ENCODE results near the gene ALKBH4.

DNA sequence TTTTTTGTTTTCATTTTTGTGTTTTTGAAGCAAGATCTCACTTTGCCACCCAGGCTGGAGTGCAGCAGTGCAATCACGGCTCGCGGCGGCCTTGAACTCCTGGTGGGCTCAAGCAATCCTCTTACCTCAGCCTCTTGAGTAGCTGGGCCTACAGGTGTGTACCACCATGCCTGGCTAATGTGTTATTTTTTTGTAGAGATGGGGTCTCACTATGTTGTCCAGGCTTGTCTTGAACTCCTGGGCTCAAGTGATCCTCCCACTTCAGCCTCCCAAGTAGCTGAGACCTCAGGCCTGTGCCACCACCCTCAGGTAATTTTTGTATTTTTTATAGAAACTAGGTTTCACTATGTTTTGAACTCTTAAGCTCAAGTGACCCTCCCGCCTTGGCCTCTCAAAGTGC lies 53.7 kb downstream of the ALKBH4 start:
- TF ChIP-seq, protein P1, sequence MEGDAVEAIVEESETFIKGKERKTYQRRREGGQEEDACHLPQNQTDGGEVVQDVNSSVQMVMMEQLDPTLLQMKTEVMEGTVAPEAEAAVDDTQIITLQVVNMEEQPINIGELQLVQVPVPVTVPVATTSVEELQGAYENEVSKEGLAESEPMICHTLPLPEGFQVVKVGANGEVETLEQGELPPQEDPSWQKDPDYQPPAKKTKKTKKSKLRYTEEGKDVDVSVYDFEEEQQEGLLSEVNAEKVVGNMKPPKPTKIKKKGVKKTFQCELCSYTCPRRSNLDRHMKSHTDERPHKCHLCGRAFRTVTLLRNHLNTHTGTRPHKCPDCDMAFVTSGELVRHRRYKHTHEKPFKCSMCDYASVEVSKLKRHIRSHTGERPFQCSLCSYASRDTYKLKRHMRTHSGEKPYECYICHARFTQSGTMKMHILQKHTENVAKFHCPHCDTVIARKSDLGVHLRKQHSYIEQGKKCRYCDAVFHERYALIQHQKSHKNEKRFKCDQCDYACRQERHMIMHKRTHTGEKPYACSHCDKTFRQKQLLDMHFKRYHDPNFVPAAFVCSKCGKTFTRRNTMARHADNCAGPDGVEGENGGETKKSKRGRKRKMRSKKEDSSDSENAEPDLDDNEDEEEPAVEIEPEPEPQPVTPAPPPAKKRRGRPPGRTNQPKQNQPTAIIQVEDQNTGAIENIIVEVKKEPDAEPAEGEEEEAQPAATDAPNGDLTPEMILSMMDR (conservative IDR thresholded peaks at IDR 0.05; ENCODE audit: low read depth, low read length): no peak
- TF ChIP-seq EZH2 (IDR thresholded peaks at IDR 0.05; ENCODE audit: low read length, unreplicated experiment): no peak
- TF ChIP-seq EZH2phosphoT487 (IDR thresholded peaks at IDR 0.05; ENCODE audit: borderline replicate concordance, low read length): no peak
